Fibroblast of lung (primary cell): ENCODE measurements around the gene TNRC6C. TPM values are rescaled to one million over a fixed set of nuclear protein-coding genes. Genes with fewer than 3 reads are reported as not detected.

Experiments
- DNase-seq, 2 donors: peaks; one replicate each; pipeline versions ENCODE4 v3.0.0 to v3.0.0-alpha.2; 2010; ENCODE audit warnings: low read depth in 2 of 2
- H2AFZ ChIP-seq: 2 replicates; pipeline ENCODE4 v1.5.1; 2012; ENCODE audit warnings: low read length, control low read depth, inconsistent platforms
- H3K27ac ChIP-seq: 2 replicates; pipeline ENCODE4 v1.5.1; 2011; ENCODE audit warnings: low read length, control low read depth; ENCODE audit not compliant: insufficient read depth
- H3K27me3 ChIP-seq: 2 replicates; pipeline ENCODE4 v1.5.1; 2011; ENCODE audit warnings: mild to moderate bottlenecking, low read length; ENCODE audit not compliant: control insufficient read depth, insufficient read depth
- H3K36me3 ChIP-seq: 2 replicates; pipeline ENCODE4 v1.5.1; 2011; ENCODE audit warnings: low read length; ENCODE audit not compliant: control insufficient read depth, insufficient read depth
- H3K4me1 ChIP-seq: 2 replicates; pipeline ENCODE4 v1.5.1; 2011; ENCODE audit warnings: low read length; ENCODE audit not compliant: control insufficient read depth, insufficient read depth; ENCODE audit errors: extremely low read depth
- H3K4me2 ChIP-seq: 2 replicates; pipeline ENCODE4 v1.5.1; 2011; ENCODE audit warnings: low read length, control low read depth; ENCODE audit not compliant: insufficient read depth; ENCODE audit errors: extremely low read depth
- H3K4me3 ChIP-seq, 4 experiments: fragments of 200-600 bp in 1 of 4; sonication (generic) in 1 of 4; replicated peaks in 1 of 4; 2 replicates each; pipeline ENCODE4 v1.5.1; 2011 to 2016; ENCODE audit warnings: low read length in 4 of 4, low read depth in 3 of 4, mild to moderate bottlenecking in 3 of 4, control low read depth in 2 of 4, inconsistent platforms in 1 of 4, mixed read lengths in 1 of 4; ENCODE audit not compliant: insufficient read depth in 1 of 4; ENCODE audit errors: control extremely low read depth in 1 of 4
- H3K79me2 ChIP-seq: 2 replicates; pipeline ENCODE4 v1.5.1; 2012; ENCODE audit warnings: mild to moderate bottlenecking, low read length, inconsistent platforms; ENCODE audit not compliant: control insufficient read depth, insufficient read depth
- H3K9ac ChIP-seq: 2 replicates; pipeline ENCODE4 v1.5.1; 2011; ENCODE audit warnings: mild to moderate bottlenecking, low read length, control low read depth; ENCODE audit not compliant: insufficient read depth
- H3K9me3 ChIP-seq: 2 replicates; pipeline ENCODE4 v1.5.1; 2012; ENCODE audit warnings: low read depth, low read length; ENCODE audit not compliant: control insufficient read depth, insufficient read depth
- H4K20me1 ChIP-seq: 2 replicates; pipeline ENCODE4 v1.5.1; 2011; ENCODE audit warnings: low read length; ENCODE audit not compliant: control insufficient read depth, insufficient read depth; ENCODE audit errors: extremely low read depth
- CTCF ChIP-seq, 2 donors: IDR thresholded peaks in 1 of 2; conservative IDR thresholded peaks in 1 of 2; 1 replicate in 1 of 2; 2 replicates in 1 of 2; pipeline ENCODE4 v1.5.1; 2011 to 2012; ENCODE audit warnings: low read length in 2 of 2, control low read depth in 1 of 2, inconsistent platforms in 1 of 2, low read depth in 1 of 2, mild to moderate bottlenecking in 1 of 2
- EZH2 ChIP-seq: IDR thresholded peaks from 2 replicates; pipeline ENCODE4 v1.5.1; 2012; ENCODE audit warnings: low read length, control low read depth, mild to moderate bottlenecking; ENCODE audit errors: missing control alignments
- polyA plus RNA-seq, 2 donors: library from polyadenylated mRNA; depleted of rRNA in 1 of 2; stranded (reverse) in 1 of 2; unstranded in 1 of 2; fragments of >200 nt; gene quantifications; 2 replicates each; pipeline ENCODE4 v1.2.1, GENCODE V29; 2011 to 2012; ENCODE audit warnings: missing spikeins in 1 of 2
- total RNA-seq: library from RNA; depleted of rRNA; stranded (reverse); fragments of >200 nt; gene quantifications from 2 replicates; pipeline ENCODE4 v1.2.1, GENCODE V29; 2014

Gene TNRC6C
- total and polyA plus RNA-seq, 2 donors (not counting 1 experiment from before 2014, with no cell fraction given), result 2.1 to 4.6 TPM

DNA sequence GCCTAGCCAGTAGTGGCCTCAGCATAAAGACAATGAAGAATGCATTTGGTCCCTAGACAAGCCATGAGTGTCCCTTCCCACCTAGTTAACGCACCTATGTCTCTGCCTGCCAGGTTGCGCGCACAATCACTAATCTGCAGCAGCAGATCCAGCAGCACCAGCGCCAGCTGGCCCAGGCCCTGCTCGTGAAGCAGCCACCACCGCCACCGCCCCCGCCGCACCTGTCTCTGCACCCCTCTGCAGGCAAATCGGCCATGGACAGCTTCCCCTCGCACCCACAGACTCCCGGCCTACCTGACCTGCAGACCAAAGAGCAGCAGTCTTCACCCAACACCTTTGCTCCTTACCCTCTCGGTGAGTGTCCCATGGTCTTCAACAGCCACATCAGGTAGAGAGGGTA is 128.2 kb downstream of the TNRC6C start:
- H3K36me3 ChIP-seq, result peaks cover 12% of the 10 kb centered on the region
- H3K27me3 ChIP-seq, result no peaks in the 10 kb centered on the region
- no peaks in the 10 kb centered on the region for H3K9me3 ChIP-seq
- no peak overlapping the region for H3K4me3 ChIP-seq
- H3K4me1 ChIP-seq, result no peaks in the 10 kb centered on the region
- no peak for TF ChIP-seq CTCF (conservative IDR thresholded peaks at IDR 0.05 in 1 of 2, IDR thresholded peaks at IDR 0.05 in 1 of 2; ENCODE audit: low read depth in 1 of 2, low read length in 2 of 2)
- no peak for TF ChIP-seq EZH2
- H3K79me2 ChIP-seq, result no peaks in the 10 kb centered on the region
- no peak for DNase-seq
- H3K4me2 ChIP-seq, result no peak overlapping the region
- H3K9ac ChIP-seq, result no peak overlapping the region
- no peak overlapping the region for H2AFZ ChIP-seq
- no peak overlapping the region for H3K27ac ChIP-seq
- H4K20me1 ChIP-seq, result no peaks in the 10 kb centered on the region

GRCh38 chr17:78088529-78088928 is 130.0 kb downstream of the TNRC6C start:
- no peaks in the 10 kb centered on the region for H3K4me1 ChIP-seq
- no peak overlapping the region for H3K9ac ChIP-seq
- H2AFZ ChIP-seq, result no peak overlapping the region
- H3K9me3 ChIP-seq, result no peaks in the 10 kb centered on the region
- TF ChIP-seq CTCF (conservative IDR thresholded peaks at IDR 0.05 in 1 of 2, IDR thresholded peaks at IDR 0.05 in 1 of 2; ENCODE audit: low read depth in 1 of 2, low read length in 2 of 2), result no peak
- TF ChIP-seq EZH2, result no peak
- no peak overlapping the region for H3K4me3 ChIP-seq
- H4K20me1 ChIP-seq, result no peaks in the 10 kb centered on the region
- H3K27me3 ChIP-seq, result no peaks in the 10 kb centered on the region
- no peaks in the 10 kb centered on the region for H3K79me2 ChIP-seq
- no peak overlapping the region for H3K27ac ChIP-seq
- DNase-seq, result no peak
- H3K36me3 ChIP-seq, result peaks cover 13% of the 10 kb centered on the region
- no peak overlapping the region for H3K4me2 ChIP-seq

GRCh38 chr17:78089576-78090281 is 131.2 kb downstream of the TNRC6C start:
- H3K4me2 ChIP-seq, result no peak overlapping the region
- no peaks in the 10 kb centered on the region for H4K20me1 ChIP-seq
- no peak overlapping the region for H3K27ac ChIP-seq
- TF ChIP-seq EZH2 (no peak), CTCF (conservative IDR thresholded peaks at IDR 0.05 in 1 of 2, IDR thresholded peaks at IDR 0.05 in 1 of 2; ENCODE audit: low read depth in 1 of 2, low read length in 2 of 2) (no peak)
- H3K4me1 ChIP-seq, result no peaks in the 10 kb centered on the region
- peaks cover 17% of the 10 kb centered on the region for H3K36me3 ChIP-seq
- no peak overlapping the region for H3K9ac ChIP-seq
- no peak for DNase-seq
- H2AFZ ChIP-seq, result no peak overlapping the region
- no peaks in the 10 kb centered on the region for H3K27me3 ChIP-seq
- no peak overlapping the region for H3K4me3 ChIP-seq
- H3K9me3 ChIP-seq, result no peaks in the 10 kb centered on the region
- no peaks in the 10 kb centered on the region for H3K79me2 ChIP-seq
